Panc1 (cell line): ENCODE results near the gene PLEKHG5. TPM values are rescaled to one million over a fixed set of nuclear protein-coding genes. Genes with fewer than 3 reads are reported as not detected.
A peak's percentile ranks its signal among the peaks of the same experiment; 100 is the strongest.

Source experiments
- ATAC-seq: fragments of 200-7000 bp; cut with Tn5 transposase; 2 replicates; pipeline ENCODE4 v1.9.1; 2020; ENCODE audit warnings: mild to moderate bottlenecking, moderate library complexity
- BruUV-seq: library from RNA; stranded (reverse); fragments of 400-500 nt; replicated peaks from 2 replicates; lab custom pipeline; 2021; lab: Mats Ljungman, UMichigan
- CTCF ChIA-PET: fragments of 300-600 bp; sonication (Branson Sonifier 250); formaldehyde crosslinking; loops from one replicate; lab custom pipeline; 2022; ENCODE audit warnings: antibody characterized with exemption; lab: Charles Lee
- POLR2A ChIA-PET: fragments of 300-600 bp; sonication (Branson Sonifier 250); formaldehyde crosslinking; loops from one replicate; lab custom pipeline; 2022; ENCODE audit warnings: antibody characterized with exemption; lab: Charles Lee
- DNase-seq: peaks from one replicate; pipeline ENCODE4 v3.0.0-alpha.2; 2010; ENCODE audit warnings: low read depth, low spot score
- H3K27ac ChIP-seq: 2 replicates; pipeline ENCODE4 v1.5.1; 2011; ENCODE audit warnings: mild to moderate bottlenecking, low read length, inconsistent platforms
- H3K27me3 ChIP-seq: fragments of 200-500 bp; sonication (Bioruptor generic); 2 replicates; pipeline ENCODE4 v1.6.0; 2014; ENCODE audit warnings: low read length, inconsistent platforms; ENCODE audit not compliant: control insufficient read depth, insufficient read depth
- H3K36me3 ChIP-seq: fragments of 200-500 bp; sonication (Bioruptor generic); 2 replicates; pipeline ENCODE4 v1.5.1; 2014; ENCODE audit warnings: inconsistent platforms, mild to moderate bottlenecking, low read length, moderate library complexity; ENCODE audit not compliant: control insufficient read depth, insufficient read depth
- H3K4me1 ChIP-seq: 2 replicates; pipeline ENCODE4 v1.5.1; 2011; ENCODE audit warnings: inconsistent platforms, mild to moderate bottlenecking, low read length, moderate library complexity; ENCODE audit not compliant: control insufficient read depth, insufficient read depth
- H3K4me3 ChIP-seq, 2 experiments: 2 replicates each; pipeline ENCODE4 v1.5.1; 2011 to 2012; ENCODE audit warnings: low read depth in 2 of 2, low read length in 2 of 2, mild to moderate bottlenecking in 2 of 2, inconsistent platforms in 1 of 2, moderate library complexity in 1 of 2
- H3K9me3 ChIP-seq: fragments of 200-500 bp; sonication (Bioruptor generic); 2 replicates; pipeline ENCODE4 v1.5.1; 2014; ENCODE audit warnings: low read depth, mild to moderate bottlenecking, inconsistent platforms, low read length, moderate library complexity; ENCODE audit not compliant: control insufficient read depth, insufficient read depth
- POLR2AphosphoS5 ChIP-seq: IDR thresholded peaks from 2 replicates; pipeline ENCODE4 v1.6.1; 2012; ENCODE audit warnings: mild to moderate bottlenecking, low read depth, low read length, moderate library complexity
- SIN3A ChIP-seq: IDR thresholded peaks from 2 replicates; pipeline ENCODE4 v1.6.1; 2012; ENCODE audit warnings: low read depth, mild to moderate bottlenecking, low read length, moderate library complexity, borderline replicate concordance; ENCODE audit not compliant: insufficient read depth
- TCF7L2 ChIP-seq: IDR thresholded peaks from 2 replicates; pipeline ENCODE4 v1.6.1; 2011; ENCODE audit warnings: mild to moderate bottlenecking, low read depth, low read length, inconsistent platforms
- in situ Hi-C: cut with HindIII; loops from 2 replicates; pipeline ENCODE4 v1.10.0; 2016; ENCODE audit warnings: low sequenced_read_pairs, low pct_unique_long_range_greater_than_20kb
- intact Hi-C: fragments of 100-400 bp; cut with micrococcal nuclease; formaldehyde crosslinking; loops from one replicate; pipeline ENCODE4 v1.10.0; 2022; ENCODE audit not compliant: unreplicated experiment
- total RNA-seq: library from RNA; stranded (reverse); gene quantifications from one replicate; pipeline ENCODE4 v1.2.1, GENCODE V29; 2021; ENCODE audit not compliant: unreplicated experiment
- TF ChIP-seq, protein P1 (sequence below), 2 experiments: IDR thresholded peaks; 2 replicates each; pipeline ENCODE4 v1.6.1; 2011 to 2012; ENCODE audit warnings: low read depth in 2 of 2, control low read depth in 1 of 2, low read length in 1 of 2, mild to moderate bottlenecking in 1 of 2, moderate library complexity in 1 of 2; ENCODE audit not compliant: insufficient read depth in 1 of 2
- TF ChIP-seq, protein P2 (sequence below): fragments of 450-650 bp; IDR thresholded peaks from 2 replicates; pipeline ENCODE4 v1.5.1; 2017; ENCODE audit warnings: mild to moderate bottlenecking

PLEKHG5 gene
- total RNA-seq, 1 experiment from 2014 or later = 6.8 TPM

DNA sequence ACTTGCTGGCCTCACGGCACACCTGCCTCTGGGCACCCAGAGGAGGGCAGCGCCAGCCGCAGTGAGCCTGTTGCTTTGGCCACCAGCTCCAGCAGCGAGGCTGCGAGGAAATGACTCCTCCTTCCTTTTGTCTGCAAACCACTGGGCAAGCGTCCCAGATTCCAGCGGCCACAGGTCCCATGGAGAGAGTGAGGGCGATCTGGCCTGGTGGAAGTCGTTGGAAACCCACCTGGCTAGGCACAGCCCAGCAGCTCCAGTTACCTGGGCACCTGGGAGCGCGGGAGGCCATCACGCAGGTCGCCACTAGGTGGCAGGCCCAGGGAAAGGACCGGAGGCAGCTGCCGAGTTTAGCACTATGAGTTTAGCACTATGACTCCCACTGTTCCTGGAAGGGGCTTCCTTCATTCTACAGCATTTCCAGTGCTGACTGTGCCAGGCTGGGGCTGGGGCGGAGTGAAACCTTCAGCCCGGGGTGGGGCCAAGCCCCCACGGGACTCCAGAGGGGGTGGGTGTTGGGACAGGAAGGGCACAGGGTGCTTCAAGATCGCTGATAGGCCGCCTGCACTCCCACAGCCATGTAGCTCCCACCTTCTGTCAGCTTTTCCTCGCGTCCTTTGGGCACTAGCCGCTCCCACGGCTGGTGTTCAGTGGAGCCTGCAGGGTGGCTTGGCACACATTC is 68.0 kb downstream of the PLEKHG5 start:
- no peaks in the 10 kb centered on the region for H3K9me3 ChIP-seq
- POLR2A ChIA-PET = no interaction called here

DNA sequence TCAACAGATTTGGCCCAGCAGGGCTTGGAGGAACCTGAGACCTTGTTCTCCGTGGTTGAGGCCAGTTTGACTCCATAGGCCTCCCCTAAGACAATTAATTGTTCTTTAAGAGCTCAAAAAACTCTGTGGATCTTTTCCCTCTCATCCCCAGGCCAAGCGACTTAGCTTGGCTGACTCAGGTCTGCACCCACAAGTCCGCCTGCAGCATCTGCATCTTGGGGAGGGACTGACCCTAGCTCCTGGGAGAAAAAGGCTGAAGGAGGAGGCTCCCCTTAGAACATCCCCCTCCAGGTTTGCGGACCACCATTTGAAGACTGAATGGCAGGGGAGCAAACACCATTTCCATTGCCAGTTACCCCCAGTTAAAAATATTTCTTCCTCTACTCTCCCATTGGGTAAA is 70.2 kb downstream of the PLEKHG5 start:
- Histone ChIP-seq H3K36me3 (no peaks in the 10 kb centered on the region; the same call in 1 of the 2 replicates), H3K9me3 (no peaks in the 10 kb centered on the region), H3K27me3 (no peaks in the 10 kb centered on the region), H3K4me3 (no peak overlapping the region), H3K27ac (no peak overlapping the region), H3K4me1 (peaks cover 16% of the 10 kb centered on the region)
- intact Hi-C loops (no loop called here), in situ Hi-C loops (no loop called here)
- no TSS peak for BruUV-seq
- DNase-seq (no peak), ATAC-seq (no peak)
- CTCF ChIA-PET = no interaction called here
- TF ChIP-seq, protein P1, sequence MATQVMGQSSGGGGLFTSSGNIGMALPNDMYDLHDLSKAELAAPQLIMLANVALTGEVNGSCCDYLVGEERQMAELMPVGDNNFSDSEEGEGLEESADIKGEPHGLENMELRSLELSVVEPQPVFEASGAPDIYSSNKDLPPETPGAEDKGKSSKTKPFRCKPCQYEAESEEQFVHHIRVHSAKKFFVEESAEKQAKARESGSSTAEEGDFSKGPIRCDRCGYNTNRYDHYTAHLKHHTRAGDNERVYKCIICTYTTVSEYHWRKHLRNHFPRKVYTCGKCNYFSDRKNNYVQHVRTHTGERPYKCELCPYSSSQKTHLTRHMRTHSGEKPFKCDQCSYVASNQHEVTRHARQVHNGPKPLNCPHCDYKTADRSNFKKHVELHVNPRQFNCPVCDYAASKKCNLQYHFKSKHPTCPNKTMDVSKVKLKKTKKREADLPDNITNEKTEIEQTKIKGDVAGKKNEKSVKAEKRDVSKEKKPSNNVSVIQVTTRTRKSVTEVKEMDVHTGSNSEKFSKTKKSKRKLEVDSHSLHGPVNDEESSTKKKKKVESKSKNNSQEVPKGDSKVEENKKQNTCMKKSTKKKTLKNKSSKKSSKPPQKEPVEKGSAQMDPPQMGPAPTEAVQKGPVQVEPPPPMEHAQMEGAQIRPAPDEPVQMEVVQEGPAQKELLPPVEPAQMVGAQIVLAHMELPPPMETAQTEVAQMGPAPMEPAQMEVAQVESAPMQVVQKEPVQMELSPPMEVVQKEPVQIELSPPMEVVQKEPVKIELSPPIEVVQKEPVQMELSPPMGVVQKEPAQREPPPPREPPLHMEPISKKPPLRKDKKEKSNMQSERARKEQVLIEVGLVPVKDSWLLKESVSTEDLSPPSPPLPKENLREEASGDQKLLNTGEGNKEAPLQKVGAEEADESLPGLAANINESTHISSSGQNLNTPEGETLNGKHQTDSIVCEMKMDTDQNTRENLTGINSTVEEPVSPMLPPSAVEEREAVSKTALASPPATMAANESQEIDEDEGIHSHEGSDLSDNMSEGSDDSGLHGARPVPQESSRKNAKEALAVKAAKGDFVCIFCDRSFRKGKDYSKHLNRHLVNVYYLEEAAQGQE (IDR thresholded peaks at IDR 0.05; ENCODE audit: insufficient read depth in 1 of 2, low read depth in 2 of 2, low read length in 1 of 2) = no peak
- TF ChIP-seq, protein P2, sequence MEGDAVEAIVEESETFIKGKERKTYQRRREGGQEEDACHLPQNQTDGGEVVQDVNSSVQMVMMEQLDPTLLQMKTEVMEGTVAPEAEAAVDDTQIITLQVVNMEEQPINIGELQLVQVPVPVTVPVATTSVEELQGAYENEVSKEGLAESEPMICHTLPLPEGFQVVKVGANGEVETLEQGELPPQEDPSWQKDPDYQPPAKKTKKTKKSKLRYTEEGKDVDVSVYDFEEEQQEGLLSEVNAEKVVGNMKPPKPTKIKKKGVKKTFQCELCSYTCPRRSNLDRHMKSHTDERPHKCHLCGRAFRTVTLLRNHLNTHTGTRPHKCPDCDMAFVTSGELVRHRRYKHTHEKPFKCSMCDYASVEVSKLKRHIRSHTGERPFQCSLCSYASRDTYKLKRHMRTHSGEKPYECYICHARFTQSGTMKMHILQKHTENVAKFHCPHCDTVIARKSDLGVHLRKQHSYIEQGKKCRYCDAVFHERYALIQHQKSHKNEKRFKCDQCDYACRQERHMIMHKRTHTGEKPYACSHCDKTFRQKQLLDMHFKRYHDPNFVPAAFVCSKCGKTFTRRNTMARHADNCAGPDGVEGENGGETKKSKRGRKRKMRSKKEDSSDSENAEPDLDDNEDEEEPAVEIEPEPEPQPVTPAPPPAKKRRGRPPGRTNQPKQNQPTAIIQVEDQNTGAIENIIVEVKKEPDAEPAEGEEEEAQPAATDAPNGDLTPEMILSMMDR = no peak
- TF ChIP-seq SIN3A (no peak), POLR2AphosphoS5 (no peak), TCF7L2 (no peak)
- POLR2A ChIA-PET = no interaction called here

More for the DNA sequence above, 68.0 kb downstream of the PLEKHG5 start:
- CTCF ChIA-PET = interaction anchor here (1.2 to 2.4 kb wide), 4 partner anchors 9 to 17 kb away, joined by 4 to 31 read pairs (median 6); no protein-coding TSS in a partner anchor
- peak; percentile 55 for ATAC-seq
- Histone ChIP-seq H3K27me3 (no peaks in the 10 kb centered on the region), H3K27ac (no peak overlapping the region), H3K4me1 (peaks cover 22% of the 10 kb centered on the region), H3K4me3 (peak overlapping the region; percentile 45 to 68), H3K36me3 (no peaks in the 10 kb centered on the region; the same call in 1 of the 2 replicates)
- no TSS peak for BruUV-seq
- in situ Hi-C loops = no loop called here
- intact Hi-C loops = no loop called here
- no peak for DNase-seq
- TF ChIP-seq TCF7L2 (no peak), SIN3A (no peak), POLR2AphosphoS5 (no peak)
- TF ChIP-seq, protein P2 = peak; percentile 95
- TF ChIP-seq, protein P1 (IDR thresholded peaks at IDR 0.05; ENCODE audit: insufficient read depth in 1 of 2, low read depth in 2 of 2, low read length in 1 of 2) = 0 out of 4 replicates have a peak, but pooled peaks of 1 of the 2 experiments have one; percentile 19
